Kidney epithelial cell (primary cell): ENCODE data around the gene MLYCD. TPM values are rescaled to one million over a fixed set of nuclear protein-coding genes. Genes with fewer than 3 reads are reported as not detected.

ENCODE experiments used
- DNase-seq: peaks from one replicate; pipeline ENCODE4 v3.0.0-alpha.2; 2010; ENCODE audit warnings: low read depth
- H3K27me3 ChIP-seq: 2 replicates; pipeline ENCODE4 v1.6.0; 2011; ENCODE audit warnings: low read length; ENCODE audit not compliant: control insufficient read depth, insufficient read depth
- H3K36me3 ChIP-seq: 2 replicates; pipeline ENCODE4 v1.5.1; 2011; ENCODE audit warnings: low read length; ENCODE audit not compliant: control insufficient read depth, insufficient read depth
- H3K4me3 ChIP-seq: 2 replicates; pipeline ENCODE4 v1.5.1; 2011; ENCODE audit warnings: low read depth, mild to moderate bottlenecking, control low read depth, low read length
- total RNA-seq: library from RNA; depleted of rRNA; stranded (reverse); fragments of >200 nt; gene quantifications from 2 replicates; pipeline ENCODE4 v1.2.3, GENCODE V29; 2015
- TF ChIP-seq, protein P1 (sequence below): IDR thresholded peaks from 2 replicates; pipeline ENCODE4 v1.5.1; 2011; ENCODE audit warnings: mild to moderate bottlenecking, moderate library complexity, low read length, control low read depth, inconsistent platforms; ENCODE audit not compliant: insufficient read depth, poor library complexity, severe bottlenecking

Gene MLYCD
- total RNA-seq, 1 donor from 2014 or later, result 3.5 TPM

DNA sequence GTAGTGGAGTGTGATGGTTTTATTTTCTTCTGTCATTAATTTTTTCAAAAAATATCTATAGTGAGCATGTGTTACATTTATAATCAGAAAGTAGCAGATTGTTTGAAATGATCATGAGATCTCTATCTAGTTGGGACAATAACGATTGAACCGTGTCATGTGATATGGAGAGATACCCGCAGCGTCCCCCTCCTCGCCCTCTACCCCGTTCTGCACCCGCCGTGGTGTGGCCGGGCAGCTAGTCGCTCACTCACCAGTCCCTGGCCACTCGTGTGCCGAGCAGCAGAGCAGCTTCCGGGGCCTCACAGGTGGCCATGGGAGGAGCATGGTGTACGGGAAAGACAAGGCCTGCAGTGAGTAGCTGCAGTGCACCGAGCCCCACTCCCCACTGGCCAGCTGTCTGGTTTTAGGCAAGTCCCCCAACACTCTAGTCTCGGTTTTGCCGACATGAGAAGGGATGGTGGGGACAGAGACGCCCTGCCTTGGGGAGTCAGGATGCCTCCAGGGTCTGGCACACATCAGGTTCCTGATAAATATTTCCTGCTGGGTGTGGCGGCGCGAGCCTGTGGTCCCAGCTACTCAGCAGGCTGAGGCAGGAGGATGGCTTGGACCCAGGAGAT is 15.3 kb downstream of the MLYCD start:
- peaks cover 3% of the 10 kb centered on the region for H3K36me3 ChIP-seq
- DNase-seq, result no peak
- no peaks in the 10 kb centered on the region for H3K27me3 ChIP-seq
- TF ChIP-seq, protein P1, sequence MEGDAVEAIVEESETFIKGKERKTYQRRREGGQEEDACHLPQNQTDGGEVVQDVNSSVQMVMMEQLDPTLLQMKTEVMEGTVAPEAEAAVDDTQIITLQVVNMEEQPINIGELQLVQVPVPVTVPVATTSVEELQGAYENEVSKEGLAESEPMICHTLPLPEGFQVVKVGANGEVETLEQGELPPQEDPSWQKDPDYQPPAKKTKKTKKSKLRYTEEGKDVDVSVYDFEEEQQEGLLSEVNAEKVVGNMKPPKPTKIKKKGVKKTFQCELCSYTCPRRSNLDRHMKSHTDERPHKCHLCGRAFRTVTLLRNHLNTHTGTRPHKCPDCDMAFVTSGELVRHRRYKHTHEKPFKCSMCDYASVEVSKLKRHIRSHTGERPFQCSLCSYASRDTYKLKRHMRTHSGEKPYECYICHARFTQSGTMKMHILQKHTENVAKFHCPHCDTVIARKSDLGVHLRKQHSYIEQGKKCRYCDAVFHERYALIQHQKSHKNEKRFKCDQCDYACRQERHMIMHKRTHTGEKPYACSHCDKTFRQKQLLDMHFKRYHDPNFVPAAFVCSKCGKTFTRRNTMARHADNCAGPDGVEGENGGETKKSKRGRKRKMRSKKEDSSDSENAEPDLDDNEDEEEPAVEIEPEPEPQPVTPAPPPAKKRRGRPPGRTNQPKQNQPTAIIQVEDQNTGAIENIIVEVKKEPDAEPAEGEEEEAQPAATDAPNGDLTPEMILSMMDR, result no peak
- no peak overlapping the region for H3K4me3 ChIP-seq

DNA sequence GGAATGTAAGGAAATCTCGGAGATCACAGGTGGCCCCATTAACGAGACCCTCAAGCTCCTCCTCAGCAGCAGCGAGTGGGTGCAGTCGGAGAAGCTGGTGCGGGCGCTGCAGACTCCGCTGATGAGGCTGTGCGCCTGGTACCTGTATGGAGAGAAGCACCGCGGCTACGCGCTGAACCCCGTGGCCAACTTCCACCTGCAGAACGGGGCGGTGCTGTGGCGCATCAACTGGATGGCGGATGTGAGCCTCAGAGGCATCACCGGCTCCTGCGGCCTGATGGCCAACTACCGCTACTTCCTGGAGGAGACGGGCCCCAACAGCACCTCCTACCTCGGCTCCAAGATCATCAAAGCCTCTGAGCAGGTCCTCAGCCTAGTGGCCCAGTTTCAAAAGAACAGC is 16.2 kb downstream of the MLYCD start:
- H3K36me3 ChIP-seq, result peaks cover 3% of the 10 kb centered on the region
- H3K27me3 ChIP-seq, result no peaks in the 10 kb centered on the region
- TF ChIP-seq, protein P1, result no peak
- no peak for DNase-seq
- no peak overlapping the region for H3K4me3 ChIP-seq

DNA sequence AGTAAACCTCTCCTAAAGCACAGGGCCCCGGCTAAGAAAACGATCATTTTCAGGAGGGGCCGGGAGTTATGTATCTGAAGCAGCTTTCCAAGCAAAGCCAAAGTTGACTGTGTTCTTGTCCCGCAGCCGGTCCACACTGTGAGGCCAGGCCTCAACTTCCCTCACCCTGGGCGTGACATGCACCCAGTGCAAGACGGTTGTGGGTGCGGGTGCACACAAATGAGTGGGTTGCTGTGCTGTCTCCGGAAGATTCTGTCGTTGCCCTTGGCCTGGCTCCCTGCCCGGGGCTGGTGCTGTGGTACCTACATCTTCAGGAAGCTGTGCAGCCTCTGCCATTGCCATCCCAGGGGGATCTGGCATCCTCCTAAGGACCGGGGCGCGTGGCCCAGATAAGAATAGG is 16.6 kb downstream of the MLYCD start:
- H3K36me3 ChIP-seq, result peaks cover 3% of the 10 kb centered on the region

DNA sequence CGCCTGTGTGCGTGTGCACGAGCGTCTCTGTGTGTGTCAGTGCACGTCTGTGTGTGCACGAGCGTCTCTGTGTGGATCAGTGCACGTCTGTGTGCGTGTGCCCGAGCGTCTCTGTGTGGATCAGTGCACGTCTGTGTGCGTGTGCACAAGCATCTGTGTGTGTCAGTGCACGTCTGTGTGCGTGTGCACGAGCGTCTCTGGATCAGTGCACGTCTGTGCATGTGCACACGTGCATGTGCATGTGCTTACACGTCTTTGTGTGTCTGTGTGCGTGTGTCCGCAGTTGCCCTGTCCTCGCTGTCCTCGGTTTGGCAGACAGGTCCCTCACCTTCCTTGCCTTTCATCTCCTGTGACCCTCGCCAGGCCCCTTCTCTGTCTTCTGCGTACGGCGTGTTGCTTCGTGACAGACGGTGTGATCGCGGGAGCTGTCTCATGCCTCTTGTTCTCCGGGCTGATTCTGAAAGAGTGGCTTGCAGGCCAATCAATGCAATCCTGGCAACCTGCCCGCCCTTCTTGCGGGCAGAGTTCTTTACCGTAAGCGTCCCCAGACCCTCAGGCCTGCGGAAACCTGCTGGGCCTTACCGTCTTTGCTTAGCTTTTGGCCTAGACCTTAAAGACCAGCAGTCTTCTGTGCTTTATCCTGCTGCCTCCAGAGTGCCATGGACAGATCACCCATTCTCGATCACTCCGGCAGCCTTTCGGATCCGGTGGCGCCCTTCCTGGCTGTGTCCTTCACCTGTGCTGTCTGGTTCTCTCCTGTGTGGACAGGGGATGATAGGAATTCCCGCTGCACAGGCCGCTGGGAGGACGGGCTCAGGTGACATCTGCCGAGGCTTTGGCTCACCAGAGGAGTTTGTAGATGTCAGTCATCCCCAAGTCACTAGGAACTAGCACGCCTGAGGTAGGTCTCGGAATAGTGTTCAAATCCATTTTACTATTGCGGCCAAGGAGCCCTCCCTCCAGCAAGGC is 18.5 kb downstream of the MLYCD start:
- Histone ChIP-seq H3K27me3 (no peaks in the 10 kb centered on the region), H3K4me3 (no peak overlapping the region), H3K36me3 (peaks cover 1% of the 10 kb centered on the region)
- DNase-seq, result no peak
- TF ChIP-seq, protein P1, result no peak

More for the DNA sequence above, 16.6 kb downstream of the MLYCD start:
- Histone ChIP-seq H3K4me3 (no peak overlapping the region), H3K27me3 (no peaks in the 10 kb centered on the region)
- DNase-seq, result no peak
- TF ChIP-seq, protein P1, result no peak

DNA sequence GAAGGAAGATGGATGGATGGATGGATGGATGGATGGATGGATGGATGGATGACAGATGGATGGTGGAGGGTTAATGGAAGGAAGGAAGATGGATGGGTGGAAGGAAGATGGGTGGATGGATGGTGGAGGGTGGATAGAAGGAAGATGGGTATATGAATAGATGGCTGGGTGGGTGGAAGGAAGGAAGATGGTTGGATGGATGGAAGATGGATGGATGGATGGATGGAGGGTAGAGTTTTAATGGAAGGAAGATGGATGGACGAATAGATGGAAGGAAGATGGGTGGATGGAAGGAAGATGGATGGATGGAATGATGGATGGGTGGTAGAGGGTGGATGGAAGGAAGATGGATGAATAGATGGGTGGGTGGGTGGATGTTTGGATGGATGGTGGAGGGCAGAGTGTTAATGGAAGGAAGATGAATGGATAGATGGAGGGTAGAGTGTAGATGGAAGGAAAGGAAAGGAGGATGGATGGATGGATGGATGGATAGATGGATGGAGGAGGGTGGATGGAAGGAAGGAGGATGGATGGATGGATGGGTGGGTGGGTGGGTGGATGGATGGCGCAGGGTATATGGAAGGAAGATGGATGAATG is 22.1 kb downstream of the MLYCD start:
- no peak for DNase-seq
- TF ChIP-seq, protein P1, result no peak
- H3K4me3 ChIP-seq, result no peak overlapping the region

More for the DNA sequence above, 22.1 kb downstream of the MLYCD start:
- H3K27me3 ChIP-seq, result no peaks in the 10 kb centered on the region
- peaks cover 1% of the 10 kb centered on the region for H3K36me3 ChIP-seq
